Activated CD4-positive, alpha-beta T cell treated with anti-CD3 and anti-CD28 coated beads, Interleukin-2, amount 10 ng/mL, durations not matched to agents 7 days and 5 days (primary cell): Measurements from ENCODE around the gene GMPR. TPM values are rescaled to one million over a fixed set of nuclear protein-coding genes. Genes with fewer than 3 reads are reported as not detected.

Experiments
- CTCF ChIA-PET: fragments of 350-600 bp; sonication (Branson Sonifier 250); formaldehyde crosslinking; loops from one replicate; lab custom pipeline; 2021; ENCODE audit warnings: antibody characterized with exemption; lab: Charles Lee
- POLR2A ChIA-PET: fragments of 350-600 bp; sonication (Branson Sonifier 250); formaldehyde crosslinking; loops from one replicate; lab custom pipeline; 2021; ENCODE audit warnings: antibody characterized with exemption; lab: Charles Lee
- DNase-seq: peaks from one replicate; pipeline ENCODE4 v3.0.0-alpha.2; 2020
- H3K27ac Mint-ChIP-seq: one replicate; pipeline ENCODE4 v1.8.0; 2021; ENCODE audit warnings: mild to moderate bottlenecking, moderate library complexity, mixed read lengths
- H3K27me3 Mint-ChIP-seq: one replicate; pipeline ENCODE4 v1.8.0; 2021; ENCODE audit warnings: mixed read lengths
- H3K36me3 Mint-ChIP-seq: one replicate; pipeline ENCODE4 v1.8.0; 2021; ENCODE audit warnings: low read depth, mixed read lengths
- H3K4me1 Mint-ChIP-seq: one replicate; pipeline ENCODE4 v1.8.0; 2021; ENCODE audit warnings: mixed read lengths
- H3K4me3 Mint-ChIP-seq: one replicate; pipeline ENCODE4 v1.8.0; 2021; ENCODE audit warnings: mild to moderate bottlenecking, moderate library complexity, mixed read lengths
- H3K9me3 Mint-ChIP-seq: one replicate; pipeline ENCODE4 v1.8.0; 2021; ENCODE audit warnings: mixed read lengths
- total RNA-seq, 2 experiments: library from RNA; stranded (reverse); gene quantifications; one replicate each; pipeline ENCODE4 v1.2.3, GENCODE V29; 2021

Gene GMPR
- total RNA-seq, 2 experiments from 2014 or later, result 2.6 to 3.3 TPM

DNA sequence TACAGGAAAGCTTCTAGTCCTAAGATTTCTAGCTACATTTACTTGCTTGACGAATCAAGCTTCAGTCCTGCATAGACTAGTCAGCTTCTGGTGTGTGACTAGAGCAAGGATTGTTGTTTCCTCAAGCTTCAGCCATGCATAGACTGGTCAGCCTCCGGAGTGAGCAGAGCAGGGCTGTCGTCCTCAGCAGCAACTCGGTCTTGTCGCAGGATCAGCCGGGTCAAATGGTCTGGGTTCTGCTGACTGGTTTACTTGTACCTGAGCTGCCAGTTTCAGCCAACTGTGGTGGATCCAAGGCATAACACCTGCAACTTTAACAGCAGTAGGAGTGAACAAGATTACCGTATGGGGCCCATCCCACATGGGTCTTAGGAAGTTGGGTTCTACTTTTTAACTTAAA is 10.8 kb upstream of the GMPR start:
- no peak for DNase-seq
- Mint-ChIP-seq H3K4me1 (no peaks in the 10 kb centered on the region), H3K9me3 (no peaks in the 10 kb centered on the region), H3K4me3 (no peak overlapping the region), H3K27ac (no peak overlapping the region), H3K27me3 (peaks cover 10% of the 10 kb centered on the region), H3K36me3 (no peaks in the 10 kb centered on the region)
- POLR2A ChIA-PET, result no interaction called here
- CTCF ChIA-PET, result interaction anchor here (1.1 kb wide), 1 partner anchor 10 kb away, joined by 5 read pairs; no protein-coding TSS in a partner anchor

GRCh38 chr6:16228043-16228442 is 10.3 kb upstream of the GMPR start:
- Mint-ChIP-seq H3K36me3 (no peaks in the 10 kb centered on the region), H3K27me3 (peaks cover 10% of the 10 kb centered on the region), H3K9me3 (no peaks in the 10 kb centered on the region), H3K4me3 (no peak overlapping the region), H3K27ac (no peak overlapping the region), H3K4me1 (no peaks in the 10 kb centered on the region)
- no peak for DNase-seq
- POLR2A ChIA-PET, result no interaction called here
- CTCF ChIA-PET, result interaction anchor here (1.1 kb wide), 1 partner anchor 9 kb away, joined by 5 read pairs; no protein-coding TSS in a partner anchor

DNA sequence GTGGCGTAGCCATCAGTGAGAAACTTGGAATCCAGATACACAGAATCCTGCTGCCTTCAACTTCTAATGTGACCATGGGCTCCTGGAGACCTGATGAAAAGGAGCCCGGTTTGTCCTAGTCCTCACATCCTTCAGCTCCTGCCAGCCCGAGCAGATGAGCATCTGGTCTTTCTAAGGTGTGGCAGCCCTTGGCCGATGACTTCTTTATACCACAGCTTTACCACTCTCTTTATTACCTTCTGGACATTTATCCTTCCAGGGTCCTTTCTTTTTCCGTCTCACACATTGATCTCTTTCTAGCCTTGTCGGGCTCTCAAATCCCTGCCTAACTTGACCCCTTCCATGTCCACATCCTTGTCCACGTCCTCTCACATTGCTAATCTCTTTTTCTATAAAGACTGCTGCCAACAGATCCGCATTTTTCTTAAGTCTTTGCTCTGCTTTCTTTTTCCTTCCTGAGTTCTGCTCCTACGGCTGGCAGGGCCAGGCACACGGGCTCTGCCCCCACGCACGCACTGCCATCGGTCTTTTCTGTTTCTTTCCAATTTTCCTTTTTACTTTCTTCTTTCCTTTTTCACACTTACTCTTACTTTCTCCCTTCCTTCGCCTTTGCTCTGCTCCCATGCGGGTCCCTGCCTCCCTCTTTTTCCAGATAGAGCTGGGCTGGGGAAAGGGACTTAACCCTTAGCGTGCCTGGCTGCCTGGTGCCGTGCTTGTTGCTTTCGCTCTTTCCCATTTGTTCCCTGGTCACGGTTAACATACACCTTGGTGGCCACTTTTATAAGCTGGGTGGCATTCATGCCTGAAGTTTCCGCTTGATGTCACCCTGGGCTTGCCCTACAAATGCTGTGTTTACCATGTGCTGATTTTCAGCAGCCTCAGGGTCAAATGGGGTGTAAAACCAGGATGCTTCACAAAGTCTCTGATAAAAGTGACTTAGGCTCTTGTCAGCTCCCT is 9.4 kb upstream of the GMPR start:
- Mint-ChIP-seq H3K9me3 (no peaks in the 10 kb centered on the region), H3K27ac (no peak overlapping the region), H3K4me1 (no peaks in the 10 kb centered on the region), H3K27me3 (peaks cover 13% of the 10 kb centered on the region), H3K4me3 (no peak overlapping the region), H3K36me3 (no peaks in the 10 kb centered on the region)
- ChIA-PET POLR2A (no interaction called here), CTCF (interaction anchor here (0.7 to 1.2 kb wide), 3 partner anchors 9 to 46 kb away, joined by 3 to 4 read pairs (median 3); partner anchors contain the start of gene GMPR)
- DNase-seq, result no peak

GRCh38 chr6:16229700-16230099 is 8.7 kb upstream of the GMPR start:
- Mint-ChIP-seq H3K4me1 (no peaks in the 10 kb centered on the region), H3K27ac (no peak overlapping the region), H3K36me3 (no peaks in the 10 kb centered on the region), H3K4me3 (no peak overlapping the region), H3K9me3 (no peaks in the 10 kb centered on the region), H3K27me3 (peaks cover 12% of the 10 kb centered on the region)
- no peak for DNase-seq
- POLR2A ChIA-PET, result no interaction called here
- CTCF ChIA-PET, result interaction anchor here (0.7 to 1.2 kb wide), 3 partner anchors 9 to 47 kb away, joined by 3 to 4 read pairs (median 3); partner anchors contain the start of gene GMPR

GRCh38 chr6:16230953-16231352 is 7.4 kb upstream of the GMPR start:
- Mint-ChIP-seq H3K27ac (no peak overlapping the region), H3K4me3 (no peak overlapping the region), H3K36me3 (no peaks in the 10 kb centered on the region), H3K4me1 (no peaks in the 10 kb centered on the region), H3K27me3 (peaks cover 18% of the 10 kb centered on the region), H3K9me3 (no peaks in the 10 kb centered on the region)
- ChIA-PET POLR2A (no interaction called here), CTCF (interaction anchor here (1.0 to 1.1 kb wide), 2 partner anchors 21 to 25 kb away, joined by 3 read pairs; no protein-coding TSS in a partner anchor)
- DNase-seq, result no peak

- no peak for DNase-seq
- Mint-ChIP-seq H3K4me3 (no peak overlapping the region), H3K27me3 (peaks cover 27% of the 10 kb centered on the region), H3K9me3 (no peaks in the 10 kb centered on the region), H3K4me1 (peaks cover 9% of the 10 kb centered on the region), H3K36me3 (no peaks in the 10 kb centered on the region), H3K27ac (no peak overlapping the region)
- CTCF ChIA-PET, result interaction anchor here (0.7 kb wide), 1 partner anchor 8 kb away, joined by 4 read pairs; no protein-coding TSS in a partner anchor
- POLR2A ChIA-PET, result no interaction called here
These were observed 6.3 kb upstream of the GMPR start for GRCh38 chr6:16232086-16232485.

GRCh38 chr6:16236009-16236501 is 2.3 kb upstream of the GMPR start:
- H3K27me3 Mint-ChIP-seq, result peaks cover 29% of the 10 kb centered on the region
- H3K9me3 Mint-ChIP-seq, result no peaks in the 10 kb centered on the region
- ChIA-PET CTCF (no interaction called here), POLR2A (no interaction called here)
- no peak overlapping the region for H3K27ac Mint-ChIP-seq
- H3K36me3 Mint-ChIP-seq, result no peaks in the 10 kb centered on the region
- peaks cover 27% of the 10 kb centered on the region for H3K4me1 Mint-ChIP-seq
- no peak overlapping the region for H3K4me3 Mint-ChIP-seq
- DNase-seq, result no peak

- CTCF ChIA-PET, result interaction anchor here (0.6 kb wide), 1 partner anchor 9 kb away, joined by 5 read pairs; no protein-coding TSS in a partner anchor
- Mint-ChIP-seq H3K9me3 (no peaks in the 10 kb centered on the region), H3K27me3 (peaks cover 29% of the 10 kb centered on the region), H3K36me3 (no peaks in the 10 kb centered on the region), H3K4me1 (peaks cover 27% of the 10 kb centered on the region), H3K27ac (no peak overlapping the region), H3K4me3 (no peak overlapping the region)
- DNase-seq, result no peak
- POLR2A ChIA-PET, result no interaction called here
These were observed 1.7 kb upstream of the GMPR start for GRCh38 chr6:16236631-16237199.

- no peak for DNase-seq
- Mint-ChIP-seq H3K9me3 (no peaks in the 10 kb centered on the region), H3K27ac (no peak overlapping the region), H3K4me3 (peak overlapping the region; percentile 71), H3K36me3 (no peaks in the 10 kb centered on the region), H3K4me1 (peaks cover 27% of the 10 kb centered on the region), H3K27me3 (peaks cover 29% of the 10 kb centered on the region)
- ChIA-PET CTCF (interaction anchor here (0.6 kb wide), 1 partner anchor 10 kb away, joined by 5 read pairs; no protein-coding TSS in a partner anchor), POLR2A (no interaction called here)
These were observed 1.1 kb upstream of the GMPR start for GRCh38 chr6:16237242-16237641.

DNA sequence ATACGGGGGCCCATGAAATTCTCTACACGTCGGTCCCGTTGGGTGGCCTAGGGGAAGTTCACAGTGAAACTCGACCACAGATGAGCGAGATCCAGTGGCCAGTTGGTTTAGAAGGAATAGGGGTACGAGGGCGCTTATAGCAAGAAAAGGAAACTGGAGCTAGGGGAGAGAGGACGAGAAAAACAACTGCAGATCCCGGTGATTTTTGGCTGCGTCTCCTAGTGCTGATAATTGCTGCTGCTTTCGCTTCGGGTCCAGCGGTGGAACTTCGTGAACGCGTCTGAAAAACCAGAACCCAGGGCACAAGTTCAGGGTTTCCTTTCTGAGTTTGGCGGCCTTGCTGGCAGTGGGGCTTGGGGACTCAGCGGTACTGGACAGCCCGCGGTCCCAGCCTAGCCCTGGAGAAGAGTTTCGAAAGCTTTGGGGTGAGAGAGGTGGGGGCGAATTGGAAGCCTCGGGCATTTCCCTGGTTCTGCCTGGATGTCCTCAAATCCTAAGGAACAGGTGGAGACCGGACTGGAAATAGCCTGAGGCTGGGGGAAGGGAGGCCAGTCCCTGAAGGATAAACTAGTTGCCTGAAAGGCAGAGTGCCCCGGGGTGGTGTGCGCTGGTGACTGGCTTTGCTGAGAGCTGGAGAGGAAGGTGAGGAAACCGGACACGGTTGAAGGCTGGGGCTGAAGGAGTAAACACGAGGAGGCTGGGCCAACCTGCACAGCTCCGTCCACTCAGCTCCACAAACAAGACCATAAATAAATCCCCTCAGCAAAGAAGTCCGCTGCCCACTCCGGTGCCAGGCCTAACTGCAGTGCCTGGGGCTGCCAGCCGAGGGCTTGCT is 793 bp downstream of the GMPR start:
- peak overlapping the region; percentile 72 for H3K4me3 Mint-ChIP-seq
- ChIA-PET POLR2A (no interaction called here), CTCF (interaction anchor here (1.2 kb wide), 1 partner anchor 9 kb away, joined by 4 read pairs; no protein-coding TSS in a partner anchor)
- peaks cover 26% of the 10 kb centered on the region for H3K27me3 Mint-ChIP-seq
- H3K36me3 Mint-ChIP-seq, result no peaks in the 10 kb centered on the region
- DNase-seq, result peak; percentile 29
- peak overlapping the region; percentile 79 for H3K27ac Mint-ChIP-seq
- peaks cover 27% of the 10 kb centered on the region for H3K4me1 Mint-ChIP-seq
- H3K9me3 Mint-ChIP-seq, result no peaks in the 10 kb centered on the region

DNA sequence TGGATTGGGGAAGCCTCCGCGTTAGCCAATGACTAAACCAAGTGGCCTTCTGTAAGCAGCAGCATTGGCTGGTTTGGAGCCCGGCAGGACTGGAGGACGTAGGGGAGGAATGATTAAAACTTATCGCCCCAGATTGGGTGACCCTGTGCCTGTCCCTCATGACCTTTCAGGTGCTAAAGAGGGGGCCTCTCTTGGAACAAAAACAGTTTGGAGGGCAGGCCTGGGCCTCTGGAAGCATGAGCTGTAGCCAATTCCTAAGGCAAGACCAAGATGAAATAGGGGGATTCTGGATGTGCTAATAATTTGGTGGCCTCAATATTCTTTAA is 1.4 kb downstream of the GMPR start:
- Mint-ChIP-seq H3K27me3 (peaks cover 22% of the 10 kb centered on the region), H3K4me3 (peak overlapping the region; percentile 72), H3K9me3 (no peaks in the 10 kb centered on the region), H3K27ac (no peak overlapping the region), H3K36me3 (no peaks in the 10 kb centered on the region), H3K4me1 (peaks cover 27% of the 10 kb centered on the region)
- no peak for DNase-seq
- CTCF ChIA-PET, result no interaction called here
- POLR2A ChIA-PET, result no interaction called here
